GM19395 (cell line): ENCODE data around the gene NCOA4.
"Not testable (repeated sequence)": the region's sequence is repeated elsewhere in the genome, so short reads cannot be mapped to it uniquely, and the experiment has no call there.

Source experiments
- ATAC-seq: cut with Tn5 transposase; IDR thresholded peaks from one replicate; pipeline ENCODE4 v1.9.1; 2021; ENCODE audit warnings: mild to moderate bottlenecking, moderate library complexity; ENCODE audit not compliant: unreplicated experiment

Gene NCOA4

DNA sequence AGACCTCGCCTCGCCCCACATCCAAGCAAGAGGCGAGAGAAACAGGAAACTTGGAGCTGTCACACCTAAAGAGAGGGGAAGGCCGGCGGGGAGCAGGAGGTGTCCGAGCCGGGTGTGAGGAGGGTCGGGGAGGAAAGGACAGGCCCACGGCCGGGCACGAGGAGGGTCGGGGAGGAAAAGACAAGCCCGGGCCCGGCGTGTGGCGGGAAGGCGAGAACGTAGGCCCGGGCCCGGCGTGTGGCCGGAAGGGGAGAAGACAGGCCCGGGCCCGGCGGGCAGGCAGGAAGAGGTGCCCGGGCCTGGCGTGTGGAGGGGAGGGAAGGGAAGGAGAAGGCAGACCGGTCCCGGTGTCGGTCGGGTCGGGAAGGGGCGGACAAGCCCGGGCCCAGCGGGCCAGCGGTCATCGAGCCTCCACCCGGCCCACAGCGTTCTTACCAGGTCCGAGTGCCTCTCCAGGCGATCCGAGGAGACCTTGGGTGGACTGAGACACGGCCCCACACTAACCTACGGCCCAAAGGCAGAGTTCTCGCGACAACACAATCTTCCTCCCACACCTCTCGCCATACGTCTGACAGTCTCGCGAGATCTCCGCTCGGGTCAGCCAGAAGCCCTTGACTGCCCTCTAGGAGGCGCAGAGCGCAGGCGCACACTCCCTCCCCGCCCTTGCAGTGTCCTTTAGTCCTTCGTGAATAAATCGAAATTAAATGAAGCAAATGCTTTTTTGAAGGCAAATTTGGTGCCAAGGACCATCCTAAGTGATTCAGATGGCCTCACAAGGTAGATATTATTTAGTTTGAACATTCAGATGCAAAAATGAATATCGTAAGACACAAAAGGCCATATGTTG lies at the start of gene NCOA4:
Gene NCOA4, minus strand, starts transcription at position 533 of the 847 bp plus-strand sequence. CDS start 13,943 bp downstream, outside the sequence.
- ATAC-seq = peak; percentile 98

DNA sequence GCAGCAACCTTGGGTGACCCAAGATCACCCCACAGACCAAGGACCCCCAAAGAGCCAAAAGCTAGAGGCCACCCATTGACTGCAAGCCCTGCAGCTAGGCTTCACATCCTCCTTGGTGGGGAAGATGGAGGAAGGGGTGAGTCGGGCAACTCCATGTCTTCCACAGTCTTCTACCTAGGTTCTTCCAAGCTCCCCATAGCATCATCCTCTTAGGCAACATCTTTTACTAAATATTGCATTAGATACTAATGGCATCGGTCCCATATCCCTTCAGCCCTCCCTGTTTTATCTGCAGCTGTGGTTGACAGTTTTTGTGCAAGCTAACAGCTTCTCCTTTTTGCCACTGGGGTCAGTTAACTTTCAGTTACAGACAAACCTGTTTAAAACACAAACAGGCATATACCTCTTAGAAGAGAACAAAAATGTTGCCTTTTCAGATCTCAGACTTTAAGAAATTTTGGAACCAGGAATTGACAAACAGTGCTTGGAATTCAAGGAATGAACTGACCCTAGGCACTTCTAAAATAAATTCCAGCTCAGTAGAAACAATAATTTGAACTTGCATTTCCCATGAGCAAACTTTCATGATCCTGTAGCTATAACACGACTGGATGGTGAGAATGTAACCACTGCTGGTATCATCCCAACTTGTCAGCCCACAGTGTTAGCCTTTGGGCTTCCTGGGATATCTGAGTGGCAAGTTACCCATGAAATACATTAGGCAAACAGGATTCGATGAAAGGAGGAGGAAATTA lies 49.6 kb upstream of the NCOA4 start:
- ATAC-seq = no peak

DNA sequence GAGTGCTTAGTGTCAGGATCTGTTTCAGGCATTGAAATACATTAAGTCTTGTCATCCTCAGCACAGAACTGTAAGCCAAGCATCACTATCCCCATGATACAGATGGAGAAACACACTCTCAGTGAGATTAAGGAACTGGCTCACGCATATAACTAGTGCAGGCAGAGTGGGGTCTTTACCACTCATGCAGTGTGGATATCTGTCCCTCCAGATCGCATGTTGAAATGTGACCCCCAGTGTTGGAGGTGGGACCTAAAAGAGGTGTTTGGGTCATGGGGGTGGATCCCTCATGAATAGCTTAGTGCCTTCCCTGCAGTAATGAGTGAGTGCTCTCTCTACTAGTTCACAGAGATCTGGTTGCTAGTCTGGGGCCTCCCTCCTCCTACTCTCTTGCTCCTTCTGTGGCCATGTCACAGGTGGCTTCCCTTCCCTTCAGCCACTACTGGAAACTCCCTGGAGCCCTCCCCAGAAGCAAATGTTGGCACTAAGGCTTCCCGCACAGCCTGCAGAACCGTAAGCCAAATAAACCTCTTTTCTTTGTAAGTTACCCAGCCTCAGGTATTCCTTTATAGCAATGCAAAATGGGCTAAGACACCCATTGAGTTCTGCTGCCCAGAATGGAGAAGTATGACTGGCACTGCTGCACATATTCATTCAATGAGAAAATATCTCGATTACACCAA lies 47.4 kb upstream of the NCOA4 start:
- no peak for ATAC-seq

DNA sequence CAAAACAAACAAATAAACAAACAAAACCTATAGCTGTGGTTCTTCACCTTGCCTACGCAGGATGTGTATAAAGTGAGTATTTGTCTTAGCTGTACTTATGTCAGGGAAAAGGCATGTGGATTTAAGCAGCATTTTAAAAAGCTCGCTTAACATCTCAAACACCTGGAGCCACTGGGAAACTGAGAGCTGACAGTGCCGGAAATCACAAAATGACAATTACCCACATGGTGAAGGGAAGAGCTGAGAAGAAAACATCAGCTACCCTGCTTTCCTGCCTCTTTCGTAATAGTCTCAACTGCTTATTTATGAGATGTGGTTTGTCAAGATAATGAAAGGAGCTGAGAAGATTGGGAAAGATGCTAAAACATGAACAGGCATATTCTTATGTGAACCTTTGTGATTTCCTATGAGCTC lies 46.7 kb upstream of the NCOA4 start:
- ATAC-seq = no peak

DNA sequence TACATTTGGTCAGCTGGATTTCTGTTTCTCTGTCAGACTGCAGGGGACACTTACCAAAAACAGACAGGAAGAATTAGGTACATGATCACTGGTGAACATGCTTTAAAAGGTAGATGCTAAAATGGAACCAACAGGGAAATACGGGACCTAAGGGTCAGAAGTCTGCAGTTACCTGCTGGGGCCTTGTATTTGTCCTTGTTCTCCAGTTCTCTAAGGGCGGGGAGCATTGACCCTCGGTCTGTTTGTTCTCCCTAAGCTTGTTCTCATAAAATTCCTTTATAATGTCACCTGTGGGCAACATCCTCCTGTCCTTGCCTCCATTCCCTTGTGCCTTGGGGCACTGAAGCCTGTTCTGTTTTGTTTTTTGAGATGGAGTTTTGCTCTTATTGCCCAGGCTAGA lies 45.4 kb upstream of the NCOA4 start:
- ATAC-seq = no peak

DNA sequence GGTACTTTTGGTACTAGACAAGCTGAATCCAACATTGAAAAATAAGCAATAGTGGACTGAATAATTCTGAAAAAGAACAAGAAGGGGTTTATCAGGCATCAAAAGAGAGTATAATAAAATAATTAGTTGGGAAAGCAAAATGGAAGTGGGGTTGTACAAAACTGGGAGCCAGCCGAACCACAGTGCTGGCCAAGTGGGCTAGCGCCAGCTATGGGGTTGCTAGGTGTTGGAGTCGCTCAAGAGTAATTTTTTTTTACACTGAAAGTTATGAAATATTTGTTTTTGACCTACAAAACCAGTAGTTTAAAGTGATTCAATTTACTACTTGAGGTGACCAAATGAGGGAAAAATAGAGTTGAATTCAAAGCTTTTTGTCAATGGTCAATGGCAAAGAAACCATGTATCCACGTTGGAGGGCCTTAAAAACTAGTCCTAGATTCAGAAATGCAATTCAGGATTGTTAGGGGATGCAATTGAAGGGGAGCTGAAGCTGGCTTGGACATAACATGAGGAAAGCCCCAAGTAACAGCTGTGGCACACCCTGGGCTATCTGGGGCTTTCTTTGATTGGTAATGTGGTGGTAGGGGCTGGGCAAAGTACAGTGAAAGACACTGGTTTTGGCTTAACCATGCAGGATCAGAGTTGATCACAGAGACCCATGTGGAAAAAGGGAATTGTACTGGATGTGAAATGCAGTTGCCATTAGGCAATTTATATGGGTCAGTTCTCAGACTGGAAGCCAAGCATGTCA lies 43.9 kb upstream of the NCOA4 start:
- no peak for ATAC-seq

DNA sequence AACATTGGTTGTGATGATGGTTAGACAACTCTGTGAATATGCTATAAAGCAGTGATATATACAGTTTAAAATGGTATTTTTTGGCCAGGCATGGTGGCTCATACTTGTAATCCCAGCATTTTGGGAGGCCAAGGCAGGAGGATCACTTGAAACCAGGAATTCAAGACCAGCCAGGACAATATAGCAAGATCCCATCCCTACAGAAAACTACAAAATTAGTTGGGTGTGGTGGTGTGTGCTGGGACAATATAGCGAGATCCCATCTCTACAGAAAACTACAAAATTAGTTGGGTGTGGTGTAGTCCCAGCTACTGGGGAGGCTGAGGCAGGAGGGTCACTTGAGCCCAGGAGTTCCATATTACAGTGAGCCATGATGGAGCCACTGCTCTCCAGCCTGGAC lies 43.1 kb upstream of the NCOA4 start:
- ATAC-seq = no peak

DNA sequence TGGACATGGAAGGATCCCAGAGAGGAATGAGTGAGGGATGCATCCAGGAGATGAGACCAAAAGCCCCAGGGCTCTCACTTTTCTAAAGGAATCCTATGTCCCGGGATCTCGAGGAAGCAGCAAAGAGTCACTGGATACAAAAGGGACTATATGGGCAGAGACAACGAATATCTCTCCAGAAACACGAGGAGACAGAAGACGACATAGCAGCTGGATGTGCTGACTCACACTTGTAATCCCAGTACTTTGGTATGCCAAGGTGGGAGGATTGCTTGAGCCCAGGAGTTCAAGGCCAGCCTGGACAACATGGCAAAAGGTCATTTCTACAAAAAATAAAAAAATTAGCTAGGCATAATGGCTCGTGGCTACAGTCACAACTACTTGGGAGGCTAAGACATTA lies 40.3 kb upstream of the NCOA4 start:
- ATAC-seq = no peak

DNA sequence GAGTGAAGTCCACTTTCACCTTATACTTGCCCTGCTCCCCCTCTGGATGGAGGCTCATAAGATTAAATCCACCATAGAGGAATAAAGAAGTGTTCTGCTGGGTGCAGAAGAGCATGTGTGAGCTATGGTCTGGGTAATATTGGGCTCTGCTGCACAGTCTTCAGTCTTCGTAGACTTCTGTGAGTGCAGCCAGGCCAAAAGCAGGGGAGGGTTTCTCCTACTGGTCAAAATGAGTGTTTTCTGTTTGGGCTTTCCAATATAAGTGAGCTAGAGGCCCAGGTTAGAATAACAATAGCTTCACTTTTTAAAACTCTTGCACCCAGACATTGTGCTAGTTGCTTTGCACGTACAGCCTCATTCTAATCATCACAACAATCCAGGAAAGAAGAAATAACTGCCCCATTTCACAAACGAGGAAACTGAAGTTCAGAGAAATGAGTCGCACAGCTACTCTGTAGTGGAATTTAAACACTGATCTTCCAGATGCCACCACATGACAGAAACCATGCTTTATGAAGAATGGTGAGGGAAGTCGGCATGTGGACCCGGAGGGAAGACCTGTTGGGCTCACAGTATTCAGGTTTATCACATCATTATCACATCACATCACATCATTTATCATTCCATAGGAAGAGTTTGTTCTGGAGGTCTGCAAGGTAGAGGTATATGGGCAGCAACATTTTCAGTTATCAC lies 39.5 kb upstream of the NCOA4 start:
- no peak for ATAC-seq

DNA sequence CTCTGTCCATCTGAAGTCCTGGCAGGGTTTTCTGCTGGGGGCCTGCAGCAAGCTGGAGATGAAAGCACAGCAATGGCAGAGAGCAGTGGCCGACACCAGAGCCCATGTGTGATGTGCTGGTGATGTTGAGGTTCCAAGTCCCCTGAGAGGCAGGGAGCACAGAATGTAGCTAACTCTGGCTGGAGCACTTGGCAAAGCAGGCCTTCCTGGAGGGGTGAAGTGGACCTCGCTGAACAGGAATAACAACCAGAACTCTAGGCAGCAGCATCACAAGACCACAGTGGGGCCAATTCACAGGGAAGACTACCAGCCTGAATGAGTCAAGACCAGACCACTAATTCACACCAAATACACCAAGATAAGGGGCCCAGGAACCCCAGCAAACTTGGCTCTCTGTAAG lies 38.5 kb upstream of the NCOA4 start:
- ATAC-seq = no peak

DNA sequence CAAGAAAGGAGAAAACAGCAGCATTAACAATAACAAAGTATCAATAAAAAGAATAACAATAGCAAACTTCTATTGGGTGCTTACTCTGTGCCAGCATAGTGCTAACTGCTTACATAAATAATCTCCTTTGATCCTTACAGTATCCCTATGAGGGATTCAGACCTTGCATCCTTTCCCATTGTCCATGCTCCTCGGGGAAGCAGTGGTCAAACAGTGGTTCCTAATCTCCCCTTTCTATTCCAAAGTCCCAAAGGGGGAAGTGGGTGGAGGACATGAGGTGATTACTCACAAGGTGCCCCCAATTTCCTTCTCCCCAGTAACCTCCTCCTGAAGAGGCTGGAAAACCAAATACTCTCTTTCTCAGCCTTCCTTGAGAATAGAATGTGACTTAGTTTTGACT lies 37.7 kb upstream of the NCOA4 start:
- ATAC-seq = no peak

DNA sequence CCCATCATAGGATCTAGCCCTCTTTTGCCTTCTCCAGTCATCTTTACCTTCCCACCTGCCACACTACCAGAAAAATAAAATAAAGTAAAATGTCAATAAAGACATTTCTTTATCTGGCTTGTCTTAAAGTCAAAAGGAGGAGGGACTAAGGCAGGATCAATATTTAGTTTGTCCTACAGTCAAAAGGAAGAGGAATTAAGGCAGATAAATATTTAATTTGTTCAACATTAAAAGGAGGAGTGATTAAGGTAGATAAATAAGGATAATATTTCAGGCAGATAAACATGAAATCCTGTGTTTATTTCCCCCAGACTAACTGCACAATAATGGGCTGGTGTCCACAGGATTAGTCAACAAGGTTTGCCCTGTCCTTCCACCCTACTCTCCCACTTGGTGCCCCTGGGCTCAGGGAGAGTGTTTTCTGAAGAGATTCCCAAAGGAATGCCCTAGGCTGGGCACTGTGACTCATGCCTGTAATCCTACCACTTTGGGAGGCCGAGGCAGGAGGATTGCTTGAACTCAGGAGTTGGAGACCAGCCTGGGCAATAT lies 33.9 kb upstream of the NCOA4 start:
- no peak for ATAC-seq

DNA sequence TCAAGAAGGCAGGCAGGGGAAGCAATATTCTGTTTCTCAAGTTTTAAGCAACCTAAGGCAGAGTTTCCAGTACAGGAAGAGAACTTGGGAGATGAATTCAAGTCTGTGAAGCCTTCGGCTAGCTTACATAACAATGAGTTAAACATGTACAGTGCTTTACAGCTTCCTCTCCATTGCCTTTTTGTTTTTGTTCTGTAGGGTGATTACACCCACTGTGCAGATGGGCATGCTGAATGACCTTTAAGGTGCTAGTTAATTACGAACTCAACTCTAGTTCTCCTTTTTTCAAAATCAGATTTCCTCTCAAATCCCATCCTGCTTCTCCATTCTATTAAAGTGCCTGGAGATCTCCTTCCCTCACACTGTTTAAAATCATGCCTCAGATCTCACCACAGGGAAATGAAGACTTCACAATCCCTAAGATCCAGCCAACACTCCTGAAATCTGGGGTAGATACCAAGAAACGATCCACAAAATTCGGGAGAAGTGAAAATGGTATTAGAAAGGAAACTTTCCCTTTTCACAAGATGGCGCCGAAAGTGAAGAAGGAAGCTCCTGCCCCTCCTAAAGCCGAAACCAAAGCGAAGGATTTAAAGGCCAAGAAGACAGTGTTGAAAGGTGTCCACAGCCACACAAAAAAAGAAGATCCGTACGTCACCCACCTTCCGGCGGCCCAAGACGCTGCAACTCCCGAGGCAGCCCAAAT lies 32.5 kb upstream of the NCOA4 start:
- ATAC-seq = no peak

DNA sequence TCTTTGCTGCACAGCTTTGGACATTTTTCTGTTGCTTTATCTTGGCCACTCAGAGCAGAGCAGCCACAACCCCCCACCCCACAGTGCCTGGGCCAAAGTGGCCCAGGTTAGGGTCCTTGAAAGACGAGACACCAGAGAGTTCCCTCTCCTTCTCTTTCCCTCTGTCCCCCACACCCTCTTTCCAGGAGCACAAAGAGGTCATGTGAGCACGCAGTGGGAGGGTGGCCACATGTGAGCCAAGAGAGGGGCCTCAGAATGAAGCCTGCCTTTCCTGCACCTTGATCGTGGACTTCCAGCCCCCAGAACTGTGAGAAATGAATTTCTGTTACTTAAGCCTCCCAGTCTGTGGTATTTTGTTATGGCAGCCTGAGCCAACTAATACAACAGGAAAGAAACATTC lies 30.3 kb upstream of the NCOA4 start:
- no peak for ATAC-seq

DNA sequence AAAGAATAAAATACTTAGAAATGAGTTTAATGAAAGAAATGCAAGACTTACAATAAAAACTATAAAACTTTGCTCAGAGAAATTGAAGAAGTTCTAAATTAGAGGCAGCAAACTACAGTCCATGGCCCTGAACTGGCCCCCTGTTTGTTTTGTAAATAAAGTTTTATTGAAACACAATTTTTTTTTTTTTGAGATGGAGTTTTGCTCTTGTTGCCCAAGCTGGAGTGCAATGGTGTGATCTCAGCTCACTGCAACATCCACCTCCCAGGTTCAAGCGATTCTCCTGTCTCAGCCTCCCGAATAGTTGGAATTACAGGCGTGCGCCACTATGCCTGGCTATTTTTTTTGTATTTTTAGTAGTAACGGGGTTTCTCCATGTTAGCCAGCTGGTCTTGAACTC lies 27.5 kb upstream of the NCOA4 start:
- not testable (repeated sequence) for ATAC-seq

DNA sequence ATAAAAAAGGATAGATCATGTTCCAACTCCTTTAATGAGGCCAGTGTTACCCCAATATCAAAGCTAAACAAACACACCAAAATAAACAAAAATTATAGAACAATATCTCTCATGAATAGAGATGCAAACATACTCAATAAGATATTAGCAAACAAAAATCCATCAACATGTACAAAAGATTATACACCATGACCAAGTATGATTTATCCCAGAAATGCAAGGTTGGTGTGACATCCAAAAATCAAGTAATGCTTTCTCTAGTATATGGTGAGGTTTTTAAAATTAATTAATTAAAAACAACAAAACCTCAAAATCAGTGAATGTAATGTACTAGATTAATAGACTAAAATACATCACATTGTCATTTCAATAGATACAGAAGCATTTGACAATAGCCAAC lies 26.6 kb upstream of the NCOA4 start:
- no peak for ATAC-seq

DNA sequence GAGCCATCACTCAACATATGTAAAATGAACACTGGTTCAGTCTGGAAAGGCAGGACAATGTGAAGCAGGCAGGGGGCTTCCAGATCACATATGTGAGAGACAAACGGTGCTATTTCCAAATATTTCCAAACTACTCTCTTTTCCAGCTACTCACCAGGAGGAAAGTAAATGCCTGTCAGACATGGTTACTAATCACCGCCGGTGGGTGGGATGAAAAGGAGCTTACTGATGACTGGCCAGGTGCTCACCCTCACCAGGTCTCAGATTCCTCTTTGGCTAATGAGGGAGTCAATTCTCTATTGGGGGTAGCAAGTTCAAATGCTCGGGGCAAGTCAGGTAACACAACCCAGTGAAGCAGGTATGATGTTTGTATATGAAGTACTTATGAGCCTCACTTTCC lies 25.3 kb upstream of the NCOA4 start:
- no peak for ATAC-seq

DNA sequence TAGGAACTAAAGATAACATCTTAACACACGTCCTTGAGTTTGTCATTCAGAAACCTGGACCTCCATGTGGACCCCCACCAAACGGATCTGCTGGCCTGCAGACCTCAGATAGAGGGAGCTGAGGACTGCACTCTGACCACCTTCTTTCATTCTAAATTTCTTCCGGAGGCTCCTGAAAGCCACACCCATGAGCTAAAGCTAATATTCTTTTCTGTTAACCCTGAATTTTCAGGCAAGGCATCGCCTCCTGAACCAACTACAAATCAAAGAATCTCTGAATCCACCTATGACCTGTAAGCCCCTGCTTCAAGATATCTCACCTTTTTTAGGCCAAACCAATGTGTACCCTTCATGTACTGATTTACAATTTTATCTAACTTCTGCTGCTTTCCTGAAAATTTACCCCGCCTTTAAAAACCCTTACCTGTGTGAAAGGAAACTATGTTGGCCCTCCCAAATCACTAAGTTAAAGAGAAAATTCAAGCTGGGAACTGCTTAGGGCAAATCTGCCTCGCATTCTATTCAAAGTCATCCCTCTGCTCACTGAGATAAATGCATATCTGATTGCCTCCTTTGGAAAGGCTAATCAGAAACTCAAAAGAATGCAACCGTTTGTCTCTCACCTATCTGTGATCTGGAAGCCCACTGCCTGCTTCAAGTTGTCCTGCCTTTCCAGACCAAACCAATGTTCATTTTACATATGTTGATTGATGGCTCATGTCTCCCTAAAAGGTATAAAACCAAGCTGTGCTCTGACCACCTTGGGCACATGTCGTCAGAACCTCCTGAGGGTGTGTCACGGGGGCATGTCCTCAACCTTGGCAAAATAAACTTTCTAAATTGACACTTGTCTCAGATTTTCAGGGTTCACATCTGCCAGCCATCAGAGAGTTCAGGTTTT lies 23.4 kb upstream of the NCOA4 start:
- ATAC-seq = no peak
